ENCODE results near the gene BRIP1.

The BRIP1 gene

DNA sequence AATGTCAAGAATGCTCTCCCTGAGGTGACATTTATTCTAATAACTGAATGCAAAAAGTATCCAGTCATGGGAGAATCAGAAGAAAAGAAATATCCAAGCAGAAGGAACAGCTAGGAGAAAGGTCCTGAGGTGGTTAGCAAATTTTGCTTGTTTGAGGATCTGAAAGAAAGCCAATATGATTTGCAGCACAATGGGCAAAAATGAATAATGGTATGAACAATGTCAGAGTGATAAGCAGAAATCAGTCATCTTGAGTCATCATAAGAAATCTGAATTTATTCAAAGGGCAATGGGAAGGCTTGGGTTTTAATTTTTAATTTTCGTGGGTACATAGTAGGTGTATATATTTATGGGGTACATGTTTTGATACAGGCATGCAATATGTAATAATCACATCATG lies 68.5 kb downstream of the BRIP1 start:
- H2AFZ ChIP-seq (ENCODE audit: insufficient read depth, low read length, poor library complexity) = no peak overlapping the region
- no peak overlapping the region for H2BK12ac ChIP-seq (ENCODE audit: low read length)
- no peaks in the 10 kb centered on the region for H3K27me3 ChIP-seq (ENCODE audit: insufficient read depth, low read length)
- H3K4ac ChIP-seq (ENCODE audit: low read depth, low read length) = no peak overlapping the region
- H2AK5ac ChIP-seq (ENCODE audit: low read length) = no peak overlapping the region
- H3K79me2 ChIP-seq (ENCODE audit: control insufficient read depth, insufficient read depth, low read length, poor library complexity) = no peaks in the 10 kb centered on the region
- H3K36me3 ChIP-seq (ENCODE audit: control insufficient read depth in 1 of 2, insufficient read depth in 2 of 2, low read length in 2 of 2) = peaks cover 0 to 3% of the 10 kb centered on the region in 2 experiments
- H2BK120ac ChIP-seq (ENCODE audit: insufficient read depth, low read length, poor library complexity) = no peak overlapping the region
- H3K4me2 ChIP-seq (ENCODE audit: low read length) = no peak overlapping the region
- no peaks in the 10 kb centered on the region for H3K4me1 ChIP-seq (ENCODE audit: control insufficient read depth in 1 of 2, insufficient read depth in 2 of 2, low read length in 2 of 2)
- H3K23ac ChIP-seq (ENCODE audit: low read length) = no peak overlapping the region
- H4K12ac ChIP-seq (ENCODE audit: low read depth, low read length) = no peak overlapping the region
- no peak overlapping the region for H3K4me3 ChIP-seq (ENCODE audit: low read depth, low read length)
- H4K8ac ChIP-seq (ENCODE audit: low read depth, low read length) = no peak overlapping the region
- H3K79me1 ChIP-seq (ENCODE audit: low read length) = no peaks in the 10 kb centered on the region
- H3K9ac ChIP-seq (ENCODE audit: low read length) = no peak overlapping the region
- H4K91ac ChIP-seq (ENCODE audit: low read depth, low read length) = no peak overlapping the region
- no CpG with 5 or more reads among the region's 1 CpG for WGBS (ENCODE audit: extremely low coverage, insufficient coverage, insufficient read length)
- H3K27ac ChIP-seq (ENCODE audit: low read depth, low read length) = no peak overlapping the region
- no peak overlapping the region for H3K14ac ChIP-seq (ENCODE audit: low read length)
- H3K18ac ChIP-seq (ENCODE audit: low read length) = no peak overlapping the region
- no peak overlapping the region for H2BK5ac ChIP-seq (ENCODE audit: low read depth, low read length, poor library complexity)
- DNase-seq = no peak
- H3K9me3 ChIP-seq (ENCODE audit: insufficient read depth, low read depth, low read length) = no peaks in the 10 kb centered on the region

DNA sequence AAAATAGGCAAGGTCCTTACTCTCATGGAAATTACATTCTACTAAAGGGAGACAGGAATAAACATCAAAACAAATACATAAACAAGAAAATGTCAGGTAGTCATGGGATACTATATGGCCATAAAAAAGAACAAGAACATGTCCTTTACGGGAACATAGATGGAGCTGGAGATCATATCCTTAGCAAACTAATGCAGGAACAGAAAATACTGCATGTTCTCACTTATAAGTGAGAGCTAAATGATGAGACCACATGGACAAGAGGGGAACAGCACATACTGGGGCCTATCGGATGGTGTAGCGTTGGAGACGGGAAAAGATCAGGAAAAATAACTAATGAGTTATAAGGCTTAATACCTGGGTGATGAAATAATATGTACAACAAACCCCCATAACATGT lies 69.1 kb downstream of the BRIP1 start:
- H3K4me3 ChIP-seq (ENCODE audit: low read depth, low read length) = no peak overlapping the region
- no peaks in the 10 kb centered on the region for H3K79me2 ChIP-seq (ENCODE audit: control insufficient read depth, insufficient read depth, low read length, poor library complexity)
- no peak overlapping the region for H2AFZ ChIP-seq (ENCODE audit: insufficient read depth, low read length, poor library complexity)
- H3K9ac ChIP-seq (ENCODE audit: low read length) = no peak overlapping the region
- no peaks in the 10 kb centered on the region for H3K79me1 ChIP-seq (ENCODE audit: low read length)
- H2BK120ac ChIP-seq (ENCODE audit: insufficient read depth, low read length, poor library complexity) = no peak overlapping the region
- H2BK5ac ChIP-seq (ENCODE audit: low read depth, low read length, poor library complexity) = no peak overlapping the region
- no peak overlapping the region for H2BK12ac ChIP-seq (ENCODE audit: low read length)
- H4K91ac ChIP-seq (ENCODE audit: low read depth, low read length) = no peak overlapping the region
- H4K8ac ChIP-seq (ENCODE audit: low read depth, low read length) = no peak overlapping the region
- H3K36me3 ChIP-seq (ENCODE audit: control insufficient read depth in 1 of 2, insufficient read depth in 2 of 2, low read length in 2 of 2) = peaks cover 0 to 3% of the 10 kb centered on the region in 2 experiments
- H3K4me2 ChIP-seq (ENCODE audit: low read length) = no peak overlapping the region
- DNase-seq = no peak
- no CpG with 5 or more reads among the region's 4 CpGs for WGBS (ENCODE audit: extremely low coverage, insufficient coverage, insufficient read length)
- no peaks in the 10 kb centered on the region for H3K9me3 ChIP-seq (ENCODE audit: insufficient read depth, low read depth, low read length)
- H3K4ac ChIP-seq (ENCODE audit: low read depth, low read length) = no peak overlapping the region
- H3K27me3 ChIP-seq (ENCODE audit: insufficient read depth, low read length) = no peaks in the 10 kb centered on the region
- H3K14ac ChIP-seq (ENCODE audit: low read length) = no peak overlapping the region
- no peak overlapping the region for H4K12ac ChIP-seq (ENCODE audit: low read depth, low read length)
- H3K18ac ChIP-seq (ENCODE audit: low read length) = no peak overlapping the region
- H2AK5ac ChIP-seq (ENCODE audit: low read length) = no peak overlapping the region
- H3K4me1 ChIP-seq (ENCODE audit: control insufficient read depth in 1 of 2, insufficient read depth in 2 of 2, low read length in 2 of 2) = no peaks in the 10 kb centered on the region
- no peak overlapping the region for H3K23ac ChIP-seq (ENCODE audit: low read length)
- no peak overlapping the region for H3K27ac ChIP-seq (ENCODE audit: low read depth, low read length)

GRCh38 chr17:61793565-61793964 lies 69.8 kb downstream of the BRIP1 start:
- Histone ChIP-seq H3K4me3 (ENCODE audit: low read depth, low read length) (no peak overlapping the region), H2AFZ (ENCODE audit: insufficient read depth, low read length, poor library complexity) (no peak overlapping the region), H3K9ac (ENCODE audit: low read length) (no peak overlapping the region), H3K4me1 (ENCODE audit: control insufficient read depth in 1 of 2, insufficient read depth in 2 of 2, low read length in 2 of 2) (no peaks in the 10 kb centered on the region), H2BK120ac (ENCODE audit: insufficient read depth, low read length, poor library complexity) (no peak overlapping the region), H3K36me3 (ENCODE audit: control insufficient read depth in 1 of 2, insufficient read depth in 2 of 2, low read length in 2 of 2) (peaks cover 0 to 5% of the 10 kb centered on the region in 2 experiments), H3K18ac (ENCODE audit: low read length) (no peak overlapping the region), H2BK5ac (ENCODE audit: low read depth, low read length, poor library complexity) (no peak overlapping the region), H3K79me2 (ENCODE audit: control insufficient read depth, insufficient read depth, low read length, poor library complexity) (no peaks in the 10 kb centered on the region), H3K14ac (ENCODE audit: low read length) (no peak overlapping the region), H4K91ac (ENCODE audit: low read depth, low read length) (no peak overlapping the region), H2AK5ac (ENCODE audit: low read length) (no peak overlapping the region), H3K27ac (ENCODE audit: low read depth, low read length) (no peak overlapping the region), H3K23ac (ENCODE audit: low read length) (no peak overlapping the region), H3K79me1 (ENCODE audit: low read length) (no peaks in the 10 kb centered on the region), H4K12ac (ENCODE audit: low read depth, low read length) (no peak overlapping the region), H3K4ac (ENCODE audit: low read depth, low read length) (no peak overlapping the region), H3K4me2 (ENCODE audit: low read length) (no peak overlapping the region), H3K9me3 (ENCODE audit: insufficient read depth, low read depth, low read length) (no peaks in the 10 kb centered on the region), H3K27me3 (ENCODE audit: insufficient read depth, low read length) (no peaks in the 10 kb centered on the region), H4K8ac (ENCODE audit: low read depth, low read length) (no peak overlapping the region), H2BK12ac (ENCODE audit: low read length) (no peak overlapping the region)
- WGBS (ENCODE audit: extremely low coverage, insufficient coverage, insufficient read length) = no CpG with 5 or more reads among the region's 3 CpGs
- no peak for DNase-seq

GRCh38 chr17:61789872-61790271 lies 73.5 kb downstream of the BRIP1 start:
- no peaks in the 10 kb centered on the region for H3K9me3 ChIP-seq (ENCODE audit: insufficient read depth, low read depth, low read length)
- H3K36me3 ChIP-seq (ENCODE audit: control insufficient read depth in 1 of 2, insufficient read depth in 2 of 2, low read length in 2 of 2) = peaks cover 0 to 5% of the 10 kb centered on the region in 2 experiments
- H3K27ac ChIP-seq (ENCODE audit: low read depth, low read length) = no peak overlapping the region
- H4K12ac ChIP-seq (ENCODE audit: low read depth, low read length) = no peak overlapping the region
- no peak overlapping the region for H4K91ac ChIP-seq (ENCODE audit: low read depth, low read length)
- no peak overlapping the region for H3K9ac ChIP-seq (ENCODE audit: low read length)
- DNase-seq = no peak
- H3K27me3 ChIP-seq (ENCODE audit: insufficient read depth, low read length) = no peaks in the 10 kb centered on the region
- H3K4me1 ChIP-seq (ENCODE audit: control insufficient read depth in 1 of 2, insufficient read depth in 2 of 2, low read length in 2 of 2) = no peaks in the 10 kb centered on the region
- no peaks in the 10 kb centered on the region for H3K79me2 ChIP-seq (ENCODE audit: control insufficient read depth, insufficient read depth, low read length, poor library complexity)
- no peak overlapping the region for H2AK5ac ChIP-seq (ENCODE audit: low read length)
- no peak overlapping the region for H3K4ac ChIP-seq (ENCODE audit: low read depth, low read length)
- H3K23ac ChIP-seq (ENCODE audit: low read length) = no peak overlapping the region
- H2BK5ac ChIP-seq (ENCODE audit: low read depth, low read length, poor library complexity) = no peak overlapping the region
- no peak overlapping the region for H2BK120ac ChIP-seq (ENCODE audit: insufficient read depth, low read length, poor library complexity)
- H2BK12ac ChIP-seq (ENCODE audit: low read length) = no peak overlapping the region
- H3K18ac ChIP-seq (ENCODE audit: low read length) = no peak overlapping the region
- H3K79me1 ChIP-seq (ENCODE audit: low read length) = no peaks in the 10 kb centered on the region
- no peak overlapping the region for H2AFZ ChIP-seq (ENCODE audit: insufficient read depth, low read length, poor library complexity)
- H4K8ac ChIP-seq (ENCODE audit: low read depth, low read length) = no peak overlapping the region
- H3K14ac ChIP-seq (ENCODE audit: low read length) = no peak overlapping the region
- H3K4me3 ChIP-seq (ENCODE audit: low read depth, low read length) = no peak overlapping the region
- H3K4me2 ChIP-seq (ENCODE audit: low read length) = no peak overlapping the region
